ENCODE data around the gene ANKRD61. TPM values are rescaled to one million over a fixed set of nuclear protein-coding genes. Genes with fewer than 3 reads are reported as not detected.

The ANKRD61 gene
- total RNA-seq, 1 donor from 2014 or later, result not detected

Other genes with a start within 250 kb of the ANKRD61 start
- 51.0 and 51.8 TPM in 2 replicates for gene RNF216, start 249.7 kb upstream of the ANKRD61 start, total RNA-seq
- gene OCM, start 150.6 kb upstream of the ANKRD61 start, total RNA-seq, result not detected in 2 replicates
- 90.5 and 95.3 TPM in 2 replicates for gene CCZ1, start 132.6 kb upstream of the ANKRD61 start, total RNA-seq
- gene RSPH10B, start 60.7 kb upstream of the ANKRD61 start, total RNA-seq, result not detected in 2 replicates
- gene PMS2, start 22.3 kb upstream of the ANKRD61 start, total RNA-seq, result 21.4 and 26.3 TPM in 2 replicates
- 47.7 and 49.6 TPM in 2 replicates for gene AIMP2, start 22.1 kb upstream of the ANKRD61 start, total RNA-seq
- gene EIF2AK1, start 27.8 kb downstream of the ANKRD61 start, total RNA-seq, result 83.1 and 89.7 TPM in 2 replicates
- 14.2 and 14.6 TPM in 2 replicates for gene USP42, start 73.6 kb downstream of the ANKRD61 start, total RNA-seq
- 63.9 and 66.6 TPM in 2 replicates for gene CYTH3, start 241.2 kb downstream of the ANKRD61 start, total RNA-seq

All from osteocyte (in vitro differentiated cells).